Epithelial cell of esophagus (primary cell): ENCODE data around the gene CAMK1D.
"Not testable (repeated sequence)": the region's sequence is repeated elsewhere in the genome, so short reads cannot be mapped to it uniquely, and the experiment has no call there.

Experiments
- DNase-seq: peaks from one replicate; pipeline ENCODE4 v3.0.0; 2010; ENCODE audit warnings: low read depth
- H3K4me3 ChIP-seq: 2 replicates; pipeline ENCODE4 v1.5.1; 2011; ENCODE audit warnings: mild to moderate bottlenecking, low read length, control low read depth
- CTCF ChIP-seq: IDR thresholded peaks from 2 replicates; pipeline ENCODE4 v1.5.1; 2011; ENCODE audit warnings: low read depth, mild to moderate bottlenecking, low read length, control low read depth, inconsistent platforms; ENCODE audit not compliant: insufficient read depth; ENCODE audit errors: missing control alignments

Gene CAMK1D

DNA sequence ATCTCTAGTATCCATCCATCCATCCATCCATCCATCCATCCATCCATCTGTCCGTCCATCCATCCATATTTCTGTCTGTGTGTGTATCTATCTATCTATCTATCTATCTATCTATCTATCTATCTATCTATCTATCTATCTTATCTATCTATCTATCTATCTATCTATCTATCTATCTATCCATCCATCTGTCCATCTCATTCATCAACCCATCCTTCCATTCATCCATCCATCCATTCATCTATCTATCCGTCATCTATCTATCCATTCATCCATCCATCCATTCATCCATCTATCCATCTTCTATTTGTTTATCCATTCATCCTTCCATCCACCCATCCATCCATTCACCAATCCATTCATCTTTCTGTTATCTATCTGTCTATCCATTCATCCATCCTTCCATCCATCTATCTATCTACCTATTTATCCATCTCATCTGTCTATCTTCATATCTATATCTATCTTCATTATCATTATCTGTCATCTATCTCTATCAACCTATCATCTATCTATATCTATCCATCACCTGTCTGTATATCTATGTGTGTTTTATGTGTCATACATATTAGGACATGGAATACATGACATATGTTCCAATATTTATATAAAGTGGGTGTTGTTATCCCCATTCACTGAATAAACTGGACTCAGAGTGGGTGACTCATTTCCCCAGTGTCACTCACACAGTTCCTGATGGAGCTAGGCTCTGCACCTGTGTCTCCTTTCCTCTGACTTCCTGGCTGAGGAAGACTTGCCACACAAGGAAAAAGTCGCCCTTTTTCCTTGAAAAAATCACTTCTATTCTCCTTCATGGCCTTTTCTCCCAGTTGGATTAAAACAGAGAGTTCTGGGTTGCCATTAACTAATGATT, 452.1 kb downstream of the CAMK1D start:
- DNase-seq: peak; percentile 21
- no peak for TF ChIP-seq CTCF
- no peak overlapping the region for H3K4me3 ChIP-seq

DNA sequence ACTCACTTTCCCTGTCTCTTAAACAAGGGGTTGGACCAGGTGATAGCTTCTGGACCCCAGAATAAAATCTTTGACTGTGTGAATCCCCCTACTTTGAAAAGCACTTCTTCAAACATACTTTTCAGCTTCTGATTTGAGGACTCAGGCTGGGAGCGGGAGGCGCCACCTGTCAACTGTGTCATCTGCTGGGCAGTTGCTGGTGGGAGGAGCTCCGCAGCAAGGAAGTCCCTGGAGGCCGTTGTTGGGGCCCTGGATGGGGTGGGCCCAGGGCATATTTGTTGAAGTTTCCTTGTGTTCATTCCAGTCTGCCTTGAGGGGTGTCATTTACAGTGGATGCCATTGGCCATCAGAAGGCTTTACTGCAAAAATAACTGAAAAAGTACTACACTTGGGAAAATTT, 454.4 kb downstream of the CAMK1D start:
- no peak for DNase-seq
- TF ChIP-seq CTCF: no peak
- H3K4me3 ChIP-seq: no peak overlapping the region

- H3K4me3 ChIP-seq: no peak overlapping the region
- DNase-seq: no peak
- no peak for TF ChIP-seq CTCF
These were observed 457.1 kb downstream of the CAMK1D start for GRCh38 chr10:12806228-12807095.

- H3K4me3 ChIP-seq: no peak overlapping the region
- TF ChIP-seq CTCF: no peak
- DNase-seq: no peak
These were observed 457.9 kb downstream of the CAMK1D start for GRCh38 chr10:12807096-12807755.

- H3K4me3 ChIP-seq: no peak overlapping the region
- TF ChIP-seq CTCF: no peak
- no peak for DNase-seq
These were observed 458.8 kb downstream of the CAMK1D start for GRCh38 chr10:12808014-12808613.

- TF ChIP-seq CTCF: peak; percentile 29
- not testable (repeated sequence) for H3K4me3 ChIP-seq, DNase-seq
These were observed 460.7 kb downstream of the CAMK1D start for GRCh38 chr10:12810046-12810445.
